ENCODE results near the gene RRN3.
"Not testable (repeated sequence)": the region's sequence is repeated elsewhere in the genome, so short reads cannot be mapped to it uniquely, and the experiment has no call there.

The RRN3 gene

DNA sequence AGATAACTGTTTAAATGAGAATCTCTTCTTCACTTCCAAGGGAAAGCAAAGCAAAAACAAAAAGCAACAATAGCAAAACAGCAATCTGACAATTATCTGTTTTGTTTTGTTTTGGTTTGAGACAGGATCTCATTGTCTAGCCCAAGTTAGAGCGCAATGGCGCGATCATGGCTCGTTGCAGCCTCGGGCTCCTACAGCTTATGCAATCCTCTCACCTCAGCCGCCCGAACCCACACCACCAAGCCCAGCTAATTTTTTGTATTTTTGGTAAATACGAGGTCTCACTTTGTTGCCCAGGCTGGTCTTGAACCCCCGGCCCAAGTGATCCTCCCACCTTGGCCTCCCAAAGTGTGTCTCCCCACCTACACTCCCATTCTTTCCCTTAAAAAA, 2.5 kb upstream of the RRN3 start:
- not testable (repeated sequence) for DNase-seq

DNA sequence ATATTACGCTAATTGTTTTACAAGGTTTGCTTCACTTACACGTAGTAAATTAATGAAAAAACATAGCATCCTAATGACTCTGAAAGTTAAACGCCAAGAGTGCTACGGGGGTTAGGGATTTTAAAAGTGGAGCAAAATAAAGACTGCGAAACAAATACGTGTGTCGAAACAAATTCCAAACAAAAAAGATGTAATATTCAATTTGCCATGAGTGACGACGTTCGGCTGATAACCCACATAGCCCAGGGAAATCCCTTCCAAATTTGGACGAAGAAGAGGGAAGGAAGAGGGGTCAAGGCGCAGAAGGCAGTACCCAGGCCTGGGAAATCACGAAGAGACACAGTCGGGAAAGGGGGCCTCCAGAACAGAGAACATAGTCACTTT, 509 bp downstream of the RRN3 start:
- not testable (repeated sequence) for DNase-seq

DNA sequence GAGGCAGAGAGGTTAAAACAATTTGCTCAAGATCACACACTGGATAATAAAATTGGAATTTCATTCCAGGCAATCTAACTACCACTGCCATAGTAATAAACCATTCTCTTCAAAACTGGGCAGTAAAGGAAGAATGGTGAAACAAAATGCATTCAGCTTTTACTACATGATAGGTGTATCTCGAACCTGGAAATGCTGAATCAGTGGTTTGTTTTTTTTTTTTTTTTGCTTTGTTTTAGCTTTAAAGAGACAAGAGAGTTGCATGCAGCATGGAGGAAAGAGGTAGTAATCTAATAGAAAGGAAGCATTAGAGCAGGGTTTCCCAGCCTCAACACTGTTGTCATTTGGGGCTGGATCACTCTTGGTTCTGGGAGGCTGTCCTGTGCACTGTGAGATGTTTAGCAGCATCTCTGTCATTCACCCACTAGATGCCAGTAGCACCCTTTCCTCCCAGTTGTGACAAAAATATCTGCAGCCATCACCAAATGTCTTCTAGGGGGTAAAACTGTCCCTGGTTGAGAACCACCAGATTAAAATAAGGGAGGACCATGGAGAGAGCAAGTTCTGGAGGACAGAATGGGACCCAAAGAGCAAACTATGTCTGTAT, 3.3 kb downstream of the RRN3 start:
- not testable (repeated sequence) for DNase-seq

DNA sequence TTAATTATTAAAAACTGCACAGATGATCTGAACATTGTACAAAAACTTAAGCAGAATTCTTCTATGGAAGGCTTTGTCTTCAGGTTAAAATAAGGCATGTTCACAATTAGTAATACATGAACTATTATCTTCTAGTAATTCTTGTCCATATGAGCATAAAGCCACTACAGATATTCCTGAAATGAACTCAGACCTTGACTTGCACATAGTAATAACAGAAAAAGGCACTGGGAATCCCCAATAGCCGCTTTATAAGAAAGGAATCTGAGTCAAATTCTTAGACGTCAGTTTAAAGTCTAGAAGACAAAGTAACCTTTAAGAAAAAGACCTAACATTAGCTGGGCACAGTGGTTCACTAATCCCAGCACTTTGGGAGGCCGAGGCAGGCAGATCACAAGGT, 11.3 kb downstream of the RRN3 start:
- not testable (repeated sequence) for DNase-seq

DNA sequence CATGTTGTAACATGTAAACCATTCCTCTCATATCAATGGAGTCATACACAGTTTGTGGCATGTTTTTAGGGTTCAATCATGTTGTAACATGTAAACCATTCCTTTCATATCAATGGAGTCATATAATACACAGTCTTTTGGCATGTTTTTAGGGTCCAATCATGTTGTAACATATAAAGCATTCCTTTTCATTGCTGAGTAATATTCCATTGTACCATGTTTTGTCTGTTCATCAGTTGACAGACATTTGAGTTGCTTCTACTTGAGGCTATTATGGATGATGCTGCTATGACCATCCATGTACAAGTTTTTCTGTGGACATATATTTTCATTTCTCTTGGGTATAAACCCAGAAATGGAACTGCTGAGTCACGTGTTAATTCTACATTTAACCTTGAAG, 13.2 kb downstream of the RRN3 start:
- not testable (repeated sequence) for DNase-seq

DNA sequence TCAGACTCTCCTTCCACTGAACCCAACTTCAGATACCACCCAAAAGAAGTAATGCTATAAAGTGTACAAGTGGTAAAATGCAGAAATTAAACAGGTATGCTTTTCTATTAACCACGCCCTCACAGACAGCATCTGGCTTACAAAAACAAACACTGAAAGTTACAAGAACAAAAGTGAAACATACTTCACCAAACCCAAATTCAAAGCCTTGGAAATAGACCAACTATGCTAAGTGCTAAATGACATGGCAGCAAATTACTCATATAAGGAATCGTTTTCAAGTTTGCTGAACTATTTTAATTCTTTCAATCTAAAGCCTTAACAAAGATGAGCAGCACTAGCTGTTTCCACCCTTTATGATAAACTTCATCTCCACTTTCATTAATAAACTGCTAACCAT, 17.9 kb downstream of the RRN3 start:
- DNase-seq, result not testable (repeated sequence)

DNA sequence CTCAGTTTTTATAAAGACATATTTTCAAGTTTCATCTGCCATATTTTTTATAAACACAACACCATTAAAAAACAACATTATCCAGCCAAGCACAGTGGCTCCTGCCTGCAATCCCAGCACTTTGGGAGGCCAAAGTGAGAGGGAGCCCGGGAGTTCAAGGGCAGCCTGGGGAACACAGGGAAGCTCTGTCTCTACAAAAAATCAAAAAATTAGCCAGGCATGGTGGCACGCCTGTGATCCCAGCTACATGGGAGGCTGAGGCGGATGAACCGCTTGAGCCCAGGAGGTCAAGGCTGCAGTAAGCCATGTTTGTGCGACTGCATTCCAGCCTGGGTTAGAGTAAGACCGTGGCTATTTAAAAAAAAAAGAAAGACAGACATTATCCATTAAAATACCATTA, 21.0 kb downstream of the RRN3 start:
- no peak for DNase-seq

DNA sequence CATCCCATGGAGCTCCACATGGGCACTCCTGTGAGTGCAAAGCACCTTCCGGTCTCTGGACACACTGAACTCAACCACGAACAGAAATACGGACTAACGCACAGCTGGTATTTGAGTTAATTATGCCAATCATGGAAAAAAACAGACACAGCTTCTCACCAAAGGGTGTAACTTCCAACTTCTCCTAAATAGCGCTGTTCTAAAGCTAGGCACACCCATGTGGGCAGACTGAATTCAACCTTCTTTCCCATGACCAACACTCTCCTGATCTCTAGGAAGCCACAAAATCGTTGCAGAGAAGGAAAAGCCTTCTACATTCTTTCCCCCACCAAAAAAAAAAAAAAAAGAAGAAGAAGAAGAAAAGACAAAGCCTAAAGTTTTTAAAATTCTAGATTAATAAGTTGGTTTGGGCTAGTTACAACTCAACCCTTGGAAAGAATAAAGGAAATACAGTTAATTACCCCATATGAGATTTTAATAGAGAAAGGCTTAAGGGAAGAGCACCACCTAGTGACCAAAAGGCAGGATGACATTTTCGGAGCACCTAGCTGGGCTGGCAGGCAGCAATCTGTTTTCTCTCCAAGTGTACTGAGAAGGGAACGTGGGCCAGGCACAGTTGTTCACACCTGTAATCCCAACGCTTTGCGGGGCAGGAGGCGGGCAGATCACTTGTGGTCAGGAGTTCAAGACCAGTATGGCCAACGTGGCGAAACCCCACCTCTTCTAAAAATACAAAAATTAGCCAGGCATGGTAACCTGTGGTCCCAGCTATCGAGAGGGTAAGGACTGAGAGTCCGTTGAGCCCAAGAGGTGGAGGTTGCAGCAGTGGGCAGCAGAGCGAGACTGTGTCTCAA, 21.9 kb downstream of the RRN3 start:
- DNase-seq, result not testable (repeated sequence)

DNA sequence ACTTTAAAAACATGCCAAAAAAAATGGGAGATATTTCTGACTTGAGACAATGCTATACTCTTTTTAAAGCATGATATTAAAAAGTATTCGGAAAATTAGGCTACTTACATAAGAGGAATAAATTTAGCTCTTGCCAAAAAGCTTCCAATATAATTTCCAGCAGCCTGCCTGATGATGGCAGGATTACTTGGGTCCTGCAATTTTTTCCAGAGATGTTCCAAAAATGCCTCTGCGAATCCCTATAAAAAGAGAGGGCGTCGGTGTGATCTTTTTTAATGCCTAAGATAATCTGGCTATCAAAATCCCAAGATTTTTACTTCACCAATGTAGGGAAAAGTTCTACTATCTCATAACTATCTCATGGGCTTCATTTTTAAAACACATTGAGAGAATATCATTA, 23.1 kb downstream of the RRN3 start:
- DNase-seq, result not testable (repeated sequence)

DNA sequence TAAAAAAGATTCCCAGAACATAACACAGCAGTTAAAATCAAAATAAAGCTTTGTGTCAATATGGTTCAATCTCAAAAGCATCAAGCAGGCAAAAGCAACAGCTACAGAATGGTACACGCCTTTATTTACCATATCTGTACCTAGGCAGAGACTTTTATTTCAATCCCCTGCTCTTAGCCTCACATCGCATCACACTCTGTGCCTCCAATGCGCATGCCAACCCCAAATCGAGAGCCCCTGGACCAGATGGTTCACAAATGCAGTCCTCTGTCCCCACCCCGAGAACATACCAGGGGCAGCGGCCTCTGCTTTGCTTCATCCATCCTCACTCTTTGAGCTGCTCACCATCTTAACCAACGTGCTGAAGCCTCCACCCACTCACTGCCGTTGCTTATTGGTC, 27.4 kb downstream of the RRN3 start:
- not testable (repeated sequence) for DNase-seq

DNA sequence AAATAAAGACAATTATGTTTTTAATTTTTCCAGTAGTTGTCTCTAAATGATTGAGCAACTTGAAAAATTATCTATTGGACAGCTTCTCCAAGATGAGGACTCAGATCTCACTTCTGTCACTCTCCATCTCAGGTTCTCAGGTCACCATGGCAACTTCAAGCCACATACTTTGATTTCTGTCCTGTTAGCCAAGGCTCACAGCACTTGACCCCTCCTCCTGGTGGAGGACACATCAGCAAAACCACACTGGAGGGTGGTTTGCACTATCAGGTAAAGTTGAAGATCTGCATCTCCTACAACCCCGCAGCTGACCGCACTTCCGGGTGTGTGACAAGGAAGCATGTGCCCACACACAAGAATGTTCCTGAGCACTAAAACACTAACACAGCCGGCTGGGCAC, 28.1 kb downstream of the RRN3 start:
- not testable (repeated sequence) for DNase-seq

DNA sequence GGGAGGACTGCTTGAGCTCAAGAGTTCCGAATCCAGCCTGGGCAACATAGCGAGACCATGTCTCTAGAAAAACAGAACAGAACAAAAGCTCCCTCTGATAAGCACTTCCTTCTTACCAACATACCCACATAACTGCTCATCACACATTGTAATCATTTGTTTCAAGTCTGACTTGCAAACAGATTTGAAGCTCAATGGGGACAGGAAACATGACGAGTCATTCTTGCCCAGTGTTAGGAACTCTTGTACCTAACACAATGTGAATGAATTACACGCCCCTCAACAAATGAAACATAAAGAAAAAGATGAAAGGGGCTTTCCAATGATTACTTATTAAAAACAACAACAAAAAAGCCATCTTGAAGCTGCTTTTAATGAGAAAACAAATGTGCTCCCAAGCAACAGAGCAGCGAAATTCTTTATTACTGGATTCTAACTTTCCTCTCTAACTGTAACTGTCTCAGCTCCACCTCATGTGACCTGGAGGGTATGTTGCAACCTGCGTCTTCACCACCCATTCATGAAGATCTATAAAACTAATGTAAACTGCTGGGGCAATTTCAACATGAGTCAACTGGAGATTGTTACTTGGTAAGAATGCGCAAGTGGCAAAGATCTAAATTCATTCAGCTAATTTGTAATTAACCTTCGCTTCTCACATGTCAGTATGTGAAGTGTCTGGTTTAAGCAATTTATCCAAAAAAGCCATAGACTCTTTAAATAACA, 31.8 kb downstream of the RRN3 start:
- DNase-seq, result not testable (repeated sequence)

DNA sequence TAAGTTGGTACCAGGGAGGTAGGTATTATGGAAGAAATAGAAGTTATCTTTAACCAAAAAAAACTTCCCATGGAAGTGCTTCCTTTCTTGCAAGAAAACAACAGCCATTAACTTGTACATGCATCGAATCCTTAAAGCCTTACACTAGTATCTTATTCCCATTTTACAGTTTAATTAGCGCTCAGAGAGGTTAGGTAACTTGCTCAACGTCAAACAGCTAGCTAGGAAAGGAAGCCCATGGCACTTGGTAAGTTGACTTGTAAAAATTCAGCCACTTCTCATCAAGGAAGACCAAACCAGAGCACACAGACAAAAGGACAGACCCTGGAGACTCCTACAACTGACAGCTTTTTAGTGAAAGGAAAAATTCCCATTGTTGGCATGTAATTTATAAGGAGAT, 34.7 kb downstream of the RRN3 start:
- no peak for DNase-seq

DNA sequence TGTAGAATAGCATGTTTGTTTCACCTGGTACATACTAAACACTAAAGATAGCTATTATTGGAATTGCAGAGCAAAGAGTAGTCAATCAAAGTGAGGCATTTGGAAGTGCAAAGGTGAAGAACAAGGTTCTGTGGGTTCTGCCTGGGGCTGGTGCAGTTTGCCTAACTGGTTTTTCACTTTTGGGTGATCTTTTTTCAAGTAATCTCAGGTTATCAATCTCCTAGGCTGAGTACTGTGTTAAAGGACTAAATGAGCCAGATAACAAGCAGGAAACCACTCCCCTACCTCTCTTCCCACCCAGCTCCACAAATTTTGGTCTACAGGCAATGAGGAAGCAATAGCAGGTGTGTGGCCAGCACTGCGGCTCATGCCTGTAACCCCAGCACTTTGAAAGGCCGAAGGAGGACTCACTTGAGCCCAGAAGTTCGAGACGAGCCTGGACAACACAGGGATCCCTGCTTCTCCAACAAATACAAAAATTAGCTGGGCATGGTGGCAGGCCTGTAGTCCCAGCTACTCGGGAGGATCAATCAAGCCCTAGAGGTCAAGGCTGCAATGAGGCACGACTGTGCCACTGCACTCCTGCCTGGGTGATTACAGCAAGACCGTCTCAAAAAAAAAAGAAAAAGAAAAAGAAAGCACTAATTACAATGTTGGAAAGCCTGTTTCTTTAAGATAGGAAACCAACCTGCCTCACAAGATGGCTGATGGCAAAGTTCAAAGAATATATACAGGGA, 36.2 kb downstream of the RRN3 start:
- no peak for DNase-seq

DNA sequence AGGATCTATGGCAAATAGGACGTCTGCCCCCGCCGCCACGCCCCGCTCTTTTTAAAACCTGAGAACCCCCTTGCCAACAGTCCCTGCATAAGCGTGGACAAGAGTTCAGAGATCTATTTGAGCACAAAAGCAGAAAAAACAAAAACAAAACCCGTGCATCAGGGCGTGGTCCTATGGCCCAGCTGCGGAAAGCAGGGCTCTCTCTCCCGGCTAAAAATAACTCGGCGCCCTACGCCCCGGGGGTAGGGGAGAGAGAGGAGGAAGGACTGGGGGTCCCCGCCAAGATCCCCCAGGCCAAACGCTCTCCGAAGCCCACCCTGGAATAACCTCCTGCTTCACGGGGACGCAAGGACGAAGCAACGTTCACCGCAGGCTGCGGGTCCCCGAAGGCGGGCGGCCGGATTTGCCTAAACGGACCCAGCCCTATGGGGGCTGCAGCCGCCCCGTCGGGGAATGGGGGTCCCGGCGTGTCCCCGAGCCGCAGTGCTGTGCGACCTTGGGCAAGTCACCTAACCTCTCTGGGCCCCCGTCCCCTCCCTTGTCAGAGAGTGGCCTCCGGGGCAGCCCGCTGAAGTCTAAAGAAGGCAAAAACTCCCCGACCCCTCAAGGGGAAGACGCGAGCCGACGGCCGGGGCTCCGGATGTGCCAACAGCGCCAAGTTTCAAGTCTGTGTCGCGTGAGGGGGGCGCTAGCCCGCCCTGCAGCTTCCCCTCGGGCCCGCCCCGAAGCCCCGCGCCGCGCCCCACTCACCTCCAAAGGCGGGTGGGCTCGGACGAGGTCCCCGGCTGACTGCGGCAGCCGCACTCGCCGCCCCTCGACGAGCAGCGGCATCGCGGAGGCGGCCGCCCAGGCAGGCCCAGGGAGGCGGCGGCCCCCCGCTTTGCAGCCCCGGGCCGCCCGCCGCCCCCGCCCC, 38.7 kb downstream of the RRN3 start:
- DNase-seq, result peak; percentile 45

DNA sequence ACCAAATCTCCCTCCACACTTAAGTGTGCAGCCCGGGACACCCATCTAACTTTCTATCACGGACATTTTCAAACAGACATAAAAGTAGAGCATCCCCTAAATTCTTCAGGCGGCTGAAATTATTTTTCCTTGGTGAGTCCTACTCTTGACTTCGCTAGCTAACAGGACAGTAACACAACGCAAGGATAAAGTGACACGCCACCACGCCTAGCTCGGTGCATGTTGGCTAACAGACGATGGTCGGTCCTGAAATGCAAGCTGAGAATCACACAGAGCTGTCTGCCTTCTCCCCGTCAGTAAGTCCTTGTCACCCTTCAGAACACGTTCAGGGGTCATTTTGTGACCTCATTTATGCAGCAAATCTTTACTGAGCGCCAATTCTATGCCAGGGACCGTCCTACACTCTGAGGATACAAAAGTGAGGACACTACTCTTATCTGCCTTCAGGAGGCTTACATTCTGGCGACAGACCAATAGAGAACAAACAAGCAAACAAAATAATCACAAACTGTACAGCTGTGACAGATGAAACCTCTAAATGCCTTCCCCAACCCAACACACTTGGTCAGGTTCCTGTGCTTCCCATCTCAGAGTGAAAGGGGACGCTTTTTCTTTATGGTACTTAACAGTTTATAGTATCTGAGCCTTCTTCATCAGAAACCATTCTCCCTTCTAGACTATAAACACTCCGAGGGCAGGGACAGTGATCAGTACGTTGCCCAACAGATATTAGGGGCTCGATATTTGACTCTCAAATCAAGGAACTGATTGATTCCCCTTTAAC, 39.5 kb downstream of the RRN3 start:
- DNase-seq, result no peak

DNA sequence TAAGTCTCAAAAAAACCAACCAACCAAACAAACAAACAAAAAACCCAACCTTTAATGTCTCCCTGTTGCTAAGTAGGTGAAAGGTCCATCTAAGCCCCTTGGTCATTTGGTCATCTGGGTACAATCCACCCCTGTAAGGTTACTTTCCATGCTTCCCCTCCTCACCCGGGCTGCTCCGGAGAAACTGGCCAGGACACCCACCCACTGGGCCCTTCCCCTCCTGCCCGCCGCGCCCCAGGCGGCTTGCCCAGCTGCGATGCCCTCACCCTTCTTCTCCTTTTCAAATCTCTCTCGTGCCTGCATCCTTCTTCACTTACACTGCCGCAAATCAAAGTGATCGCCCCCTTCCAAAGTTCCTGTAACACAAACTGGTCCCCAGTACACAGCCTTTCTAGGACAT, 40.2 kb downstream of the RRN3 start:
- no peak for DNase-seq

DNA sequence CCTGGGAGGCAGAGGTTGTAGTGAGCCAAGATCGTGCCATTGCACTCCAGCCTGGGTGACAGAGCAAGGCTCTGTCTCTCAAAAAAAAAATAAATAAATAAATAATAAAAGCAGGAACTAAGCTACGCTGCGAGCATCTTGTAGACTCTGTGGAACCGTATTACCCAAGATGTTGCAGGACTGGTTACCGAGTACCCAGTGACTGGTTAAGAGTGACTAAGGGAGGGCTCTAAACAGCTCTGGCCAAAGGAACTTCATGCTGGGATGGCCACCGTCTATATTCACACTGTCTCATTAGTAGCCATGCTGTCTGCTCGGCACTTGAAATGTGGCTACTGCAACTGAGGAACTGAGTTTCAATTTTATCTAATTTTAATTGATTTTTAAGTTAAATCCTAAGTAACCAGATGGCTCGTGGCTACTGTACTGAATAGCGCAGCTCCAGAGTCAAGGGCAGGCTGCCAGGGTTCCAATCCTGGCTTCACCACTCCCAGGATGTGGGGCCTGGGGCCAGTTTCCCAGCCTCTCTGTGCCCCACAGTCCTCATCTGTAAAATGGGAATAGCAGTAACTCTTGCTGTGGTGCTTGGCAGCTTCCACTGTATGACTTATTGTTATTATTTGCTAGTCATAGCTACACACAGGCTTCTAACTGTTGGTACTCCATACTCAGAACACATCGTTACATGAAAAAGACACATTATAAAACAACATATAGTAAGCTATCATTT, 41.2 kb downstream of the RRN3 start:
- DNase-seq, result no peak

DNA sequence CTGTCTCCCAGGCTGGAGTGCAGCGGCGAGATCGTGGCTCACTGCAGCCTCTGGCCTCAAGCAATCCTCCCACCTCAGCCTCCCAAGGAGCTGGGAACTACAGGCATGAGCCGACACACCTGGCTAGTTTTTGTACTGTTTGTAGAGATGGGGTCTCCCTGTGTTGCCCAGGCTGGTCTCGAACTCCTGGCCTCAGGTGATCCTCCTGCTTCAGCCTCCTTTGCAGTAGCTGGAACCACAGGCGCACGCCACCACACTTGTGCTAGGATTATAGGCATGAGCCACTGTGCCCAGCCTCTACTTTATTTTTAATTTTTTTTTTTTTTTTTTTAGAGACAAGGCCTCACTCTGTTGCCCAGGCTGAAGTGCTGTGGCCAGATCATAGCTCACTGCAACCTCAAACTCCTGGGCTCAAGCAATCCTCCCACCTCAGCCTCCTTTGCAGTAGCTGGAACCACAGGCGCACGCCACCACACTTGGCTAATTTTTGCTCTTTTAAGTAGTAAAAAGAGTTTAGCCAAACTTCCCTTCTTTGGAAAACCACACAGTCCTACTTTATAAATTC, 42.6 kb downstream of the RRN3 start:
- DNase-seq, result no peak

DNA sequence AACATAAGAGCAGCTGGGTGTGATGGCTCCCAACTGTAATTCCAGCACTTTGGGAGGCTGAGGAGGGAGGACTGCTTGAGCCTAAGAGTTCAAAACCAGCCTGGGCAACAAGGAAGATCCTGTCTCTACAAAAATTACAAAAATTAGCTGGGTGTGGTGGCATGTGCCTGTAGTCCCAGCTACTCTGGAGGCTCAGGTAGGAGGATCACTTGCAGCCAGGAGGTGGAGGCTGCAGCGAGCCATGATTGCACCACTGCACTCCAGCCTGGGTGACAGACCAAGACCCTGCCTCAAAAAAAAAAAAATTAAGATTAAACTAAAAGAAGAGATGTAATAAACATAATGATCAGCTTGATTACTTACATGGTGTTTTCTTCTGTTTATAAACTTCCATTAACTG, 43.6 kb downstream of the RRN3 start:
- not testable (repeated sequence) for DNase-seq
